ENCODE results near the gene BTBD17. TPM values are rescaled to one million over a fixed set of nuclear protein-coding genes. Genes with fewer than 3 reads are reported as not detected.

BTBD17 gene
- total RNA-seq, 2 donors from 2014 or later: not detected

GRCh38 chr17:74392848-74393247 is 31.2 kb upstream of the BTBD17 start:
- no peak overlapping the region for H3K27ac Mint-ChIP-seq

GRCh38 chr17:74391771-74392170 is 30.1 kb upstream of the BTBD17 start:
- Mint-ChIP-seq H3K4me1 (no peaks in the 10 kb centered on the region), H3K9me3 (no peaks in the 10 kb centered on the region), H3K27me3 (no peaks in the 10 kb centered on the region), H3K4me3 (no peak overlapping the region), H3K27ac (no peak overlapping the region), H3K36me3 (ENCODE audit: low read depth) (no peaks in the 10 kb centered on the region)
- ATAC-seq (replicated peaks): no peak

More at GRCh38 chr17:74392848-74393247, 31.2 kb upstream of the BTBD17 start:
- Mint-ChIP-seq H3K4me1 (no peaks in the 10 kb centered on the region), H3K9me3 (no peaks in the 10 kb centered on the region), H3K27me3 (no peaks in the 10 kb centered on the region), H3K4me3 (no peak overlapping the region), H3K36me3 (ENCODE audit: low read depth) (no peaks in the 10 kb centered on the region)
- no peak for ATAC-seq (replicated peaks)

- H3K36me3 Mint-ChIP-seq (ENCODE audit: low read depth): no peaks in the 10 kb centered on the region
- no peak overlapping the region for H3K27ac Mint-ChIP-seq
- no peaks in the 10 kb centered on the region for H3K9me3 Mint-ChIP-seq
- H3K4me1 Mint-ChIP-seq: no peaks in the 10 kb centered on the region
- H3K27me3 Mint-ChIP-seq: no peaks in the 10 kb centered on the region
- ATAC-seq (replicated peaks): no peak
- H3K4me3 Mint-ChIP-seq: no peak overlapping the region
Observed at GRCh38 chr17:74390680-74391653, 29.3 kb upstream of the BTBD17 start.

GRCh38 chr17:74389937-74390679 is 28.4 kb upstream of the BTBD17 start:
- H3K36me3 Mint-ChIP-seq (ENCODE audit: low read depth): no peaks in the 10 kb centered on the region
- H3K4me3 Mint-ChIP-seq: no peak overlapping the region
- peak overlapping the region; percentile 13 for H3K27ac Mint-ChIP-seq
- H3K9me3 Mint-ChIP-seq: no peaks in the 10 kb centered on the region
- no peak for ATAC-seq (replicated peaks)
- no peaks in the 10 kb centered on the region for H3K27me3 Mint-ChIP-seq
- no peaks in the 10 kb centered on the region for H3K4me1 Mint-ChIP-seq

GRCh38 chr17:74389084-74389753 is 27.6 kb upstream of the BTBD17 start:
- Mint-ChIP-seq H3K4me3 (no peak overlapping the region), H3K4me1 (no peaks in the 10 kb centered on the region), H3K9me3 (no peaks in the 10 kb centered on the region), H3K27me3 (peaks cover 3% of the 10 kb centered on the region), H3K27ac (peak overlapping the region; percentile 13), H3K36me3 (ENCODE audit: low read depth) (no peaks in the 10 kb centered on the region)
- no peak for ATAC-seq (replicated peaks)

- Mint-ChIP-seq H3K27me3 (peaks cover 3% of the 10 kb centered on the region), H3K4me3 (no peak overlapping the region), H3K27ac (no peak overlapping the region), H3K9me3 (no peaks in the 10 kb centered on the region), H3K36me3 (ENCODE audit: low read depth) (no peaks in the 10 kb centered on the region), H3K4me1 (no peaks in the 10 kb centered on the region)
- ATAC-seq (replicated peaks): no peak
Observed at GRCh38 chr17:74387365-74388218, 25.9 kb upstream of the BTBD17 start.

DNA sequence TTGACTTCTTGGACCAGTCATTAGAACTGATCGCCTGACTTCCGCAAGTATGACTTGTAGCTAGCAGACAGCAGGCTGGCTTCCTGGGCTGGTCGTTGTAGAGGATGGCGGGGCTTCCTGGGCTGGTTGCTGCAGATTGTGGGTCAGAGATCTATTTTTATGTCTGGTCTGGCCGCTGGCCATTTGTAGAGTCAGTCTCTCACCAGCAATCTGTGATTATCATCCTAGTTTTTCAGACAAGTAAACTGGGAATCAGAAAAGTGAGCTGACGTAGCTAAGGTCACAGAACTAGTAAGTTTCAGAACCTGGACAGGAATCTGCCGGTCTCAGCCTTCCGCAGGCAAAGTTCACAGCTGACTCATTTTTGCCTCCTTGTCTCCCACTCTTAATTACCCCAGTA is 24.7 kb upstream of the BTBD17 start:
- peaks cover 3% of the 10 kb centered on the region for H3K27me3 Mint-ChIP-seq
- no peaks in the 10 kb centered on the region for H3K4me1 Mint-ChIP-seq
- H3K9me3 Mint-ChIP-seq: no peaks in the 10 kb centered on the region
- ATAC-seq (replicated peaks): no peak
- H3K4me3 Mint-ChIP-seq: no peak overlapping the region
- no peak overlapping the region for H3K27ac Mint-ChIP-seq
- H3K36me3 Mint-ChIP-seq (ENCODE audit: low read depth): no peaks in the 10 kb centered on the region

DNA sequence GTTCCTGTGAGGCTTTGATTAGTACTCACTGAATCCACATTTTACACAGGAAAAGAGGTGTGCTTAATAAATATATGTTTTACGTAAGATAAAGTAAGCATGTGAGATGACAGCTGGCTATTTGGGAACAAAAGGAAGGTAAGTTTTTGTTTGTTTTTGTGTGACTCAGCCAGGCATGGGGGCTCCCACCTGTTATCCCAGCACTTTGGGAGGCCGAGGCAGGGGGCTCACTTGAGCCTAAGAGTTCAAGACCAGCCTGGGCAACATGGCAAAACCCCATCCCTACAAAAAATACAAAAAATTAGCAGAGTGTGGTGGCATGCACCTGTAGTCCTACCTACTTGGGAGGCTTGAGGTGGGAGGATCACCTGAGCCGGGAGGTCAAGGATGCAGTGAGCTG is 23.5 kb upstream of the BTBD17 start:
- ATAC-seq (replicated peaks): no peak
- Mint-ChIP-seq H3K27me3 (peaks cover 3% of the 10 kb centered on the region), H3K27ac (no peak overlapping the region), H3K4me1 (no peaks in the 10 kb centered on the region), H3K36me3 (ENCODE audit: low read depth) (no peaks in the 10 kb centered on the region), H3K4me3 (no peak overlapping the region), H3K9me3 (no peaks in the 10 kb centered on the region)

- Mint-ChIP-seq H3K4me1 (no peaks in the 10 kb centered on the region), H3K4me3 (no peak overlapping the region), H3K27me3 (peaks cover 3% of the 10 kb centered on the region), H3K36me3 (ENCODE audit: low read depth) (no peaks in the 10 kb centered on the region), H3K27ac (no peak overlapping the region), H3K9me3 (no peaks in the 10 kb centered on the region)
- no peak for ATAC-seq (replicated peaks)
Observed at GRCh38 chr17:74383141-74383540, 21.5 kb upstream of the BTBD17 start.

DNA sequence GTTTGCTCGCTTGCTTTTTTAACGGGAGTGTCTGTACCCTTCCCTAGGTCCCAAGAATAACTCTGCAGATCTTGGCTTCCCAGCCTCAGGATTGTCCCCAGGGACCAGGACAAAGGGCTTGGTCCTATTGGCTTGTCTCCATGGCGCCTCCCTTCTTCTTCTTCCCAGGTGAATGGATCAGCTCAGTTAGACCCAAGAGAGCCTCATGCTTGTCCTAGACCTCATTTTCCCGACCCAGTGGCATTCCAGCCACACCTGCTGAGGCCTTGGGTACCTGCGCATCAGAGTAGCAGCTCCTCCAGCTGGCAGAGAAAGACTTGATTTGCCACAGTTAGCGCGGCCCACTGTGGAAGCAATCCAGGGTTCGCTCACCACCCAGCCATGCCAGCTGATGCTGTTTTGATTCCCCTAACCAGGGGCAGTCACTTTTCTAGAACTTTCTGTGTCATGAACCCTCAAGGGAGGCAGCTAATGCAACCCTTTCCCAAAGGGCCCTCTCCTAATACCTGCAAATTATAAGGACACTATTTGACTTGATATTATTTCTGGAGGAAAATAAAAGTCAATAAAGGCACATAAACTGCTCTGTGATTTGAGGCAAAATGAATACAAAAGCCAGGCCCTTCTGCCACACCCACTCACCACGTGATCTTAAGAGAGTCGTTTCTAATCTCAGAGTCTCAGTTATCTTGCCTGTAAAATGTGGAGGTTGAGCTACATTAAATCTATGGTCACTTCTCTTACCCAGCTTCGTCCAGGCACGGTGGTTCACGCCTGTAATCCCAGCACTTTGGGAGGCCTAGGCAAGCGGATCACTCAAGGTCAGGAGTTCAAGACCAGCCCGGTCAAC is 19.5 kb upstream of the BTBD17 start:
- ATAC-seq (replicated peaks): no peak
- Mint-ChIP-seq H3K36me3 (ENCODE audit: low read depth) (no peaks in the 10 kb centered on the region), H3K9me3 (no peaks in the 10 kb centered on the region), H3K27me3 (peaks cover 3% of the 10 kb centered on the region), H3K4me1 (no peaks in the 10 kb centered on the region), H3K27ac (peak overlapping the region; percentile 42), H3K4me3 (no peak overlapping the region)

- ATAC-seq (replicated peaks): no peak
- Mint-ChIP-seq H3K27ac (no peak overlapping the region), H3K9me3 (no peaks in the 10 kb centered on the region), H3K36me3 (ENCODE audit: low read depth) (no peaks in the 10 kb centered on the region), H3K27me3 (peaks cover 3% of the 10 kb centered on the region), H3K4me1 (no peaks in the 10 kb centered on the region), H3K4me3 (no peak overlapping the region)
Observed at GRCh38 chr17:74380086-74380958, 18.7 kb upstream of the BTBD17 start.

DNA sequence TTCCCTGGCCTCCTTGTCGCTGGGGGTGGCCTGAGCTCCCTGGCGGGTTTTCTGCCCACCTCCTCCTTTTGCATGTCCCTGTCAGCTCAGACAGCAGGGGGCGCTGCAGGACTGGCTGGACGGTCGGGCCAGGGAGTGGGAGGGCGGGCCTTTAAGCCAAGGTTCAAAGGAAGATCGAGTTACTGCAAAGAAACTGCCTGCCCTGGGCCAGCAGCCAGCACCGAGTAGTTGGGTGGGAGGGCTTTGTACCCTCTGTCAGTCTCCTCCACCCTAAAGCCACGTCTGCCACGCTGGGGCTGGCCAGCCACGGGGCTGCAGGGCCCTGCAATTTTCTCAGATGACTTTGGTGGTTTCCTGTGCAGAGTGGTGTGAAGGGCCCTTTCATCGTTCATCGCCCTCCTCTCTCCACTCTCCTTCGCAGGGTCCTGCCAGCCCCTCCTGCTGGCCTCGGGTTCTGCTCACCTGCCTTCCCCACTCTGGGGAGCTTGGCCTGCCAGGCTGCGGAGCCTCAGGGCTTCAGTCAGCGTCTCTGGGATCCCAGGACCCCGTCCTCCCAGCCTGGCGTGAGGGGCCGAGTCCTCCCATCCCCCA is 17.9 kb upstream of the BTBD17 start:
- peak; percentile 96 for ATAC-seq (replicated peaks)
- Mint-ChIP-seq H3K4me3 (no peak overlapping the region), H3K9me3 (no peaks in the 10 kb centered on the region), H3K27ac (no peak overlapping the region), H3K36me3 (ENCODE audit: low read depth) (no peaks in the 10 kb centered on the region), H3K4me1 (no peaks in the 10 kb centered on the region), H3K27me3 (peaks cover 3% of the 10 kb centered on the region)

Data from activated T-helper 17 cell treated with anti-CD3 and anti-CD28 coated beads, Interleukin-2, amount 50 U/mL, for 72 hours (primary cell).